ENCODE data around the gene MYMK.

The MYMK gene

DNA sequence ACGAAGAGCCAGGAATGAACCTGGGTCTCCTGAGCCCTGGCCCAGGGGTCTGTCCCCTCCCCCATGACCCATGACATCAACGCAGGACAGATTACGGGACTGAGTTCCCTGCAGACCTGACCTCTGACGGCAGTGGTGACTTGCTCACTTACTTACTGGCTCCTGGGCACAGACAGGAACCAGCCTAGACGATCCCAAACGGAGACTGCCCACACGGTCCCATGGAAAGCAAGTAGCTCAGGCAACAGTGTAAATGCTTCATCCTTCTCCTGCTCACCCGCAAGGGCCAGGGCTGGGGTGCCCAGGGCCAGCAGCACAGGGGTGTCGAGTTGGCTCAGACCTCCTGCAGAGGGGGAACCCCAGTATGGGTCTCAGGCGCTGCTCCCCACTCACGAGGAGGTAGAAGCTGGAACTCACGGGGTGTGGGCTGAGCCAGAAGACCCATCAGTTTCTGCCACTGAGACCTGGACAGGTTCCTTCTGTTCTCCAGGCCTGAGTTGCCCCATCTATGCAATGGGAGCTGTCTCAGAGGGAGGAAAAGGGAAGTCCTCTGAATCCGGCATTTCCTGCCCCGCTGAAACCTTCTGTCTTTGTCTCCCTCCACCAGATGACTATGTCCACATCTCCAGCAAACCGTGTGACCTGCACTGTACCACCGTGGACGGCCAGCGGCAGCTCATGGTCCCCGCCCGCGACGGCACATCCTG, 15.4 kb upstream of the MYMK start:
- TF ChIP-seq, protein P1, sequence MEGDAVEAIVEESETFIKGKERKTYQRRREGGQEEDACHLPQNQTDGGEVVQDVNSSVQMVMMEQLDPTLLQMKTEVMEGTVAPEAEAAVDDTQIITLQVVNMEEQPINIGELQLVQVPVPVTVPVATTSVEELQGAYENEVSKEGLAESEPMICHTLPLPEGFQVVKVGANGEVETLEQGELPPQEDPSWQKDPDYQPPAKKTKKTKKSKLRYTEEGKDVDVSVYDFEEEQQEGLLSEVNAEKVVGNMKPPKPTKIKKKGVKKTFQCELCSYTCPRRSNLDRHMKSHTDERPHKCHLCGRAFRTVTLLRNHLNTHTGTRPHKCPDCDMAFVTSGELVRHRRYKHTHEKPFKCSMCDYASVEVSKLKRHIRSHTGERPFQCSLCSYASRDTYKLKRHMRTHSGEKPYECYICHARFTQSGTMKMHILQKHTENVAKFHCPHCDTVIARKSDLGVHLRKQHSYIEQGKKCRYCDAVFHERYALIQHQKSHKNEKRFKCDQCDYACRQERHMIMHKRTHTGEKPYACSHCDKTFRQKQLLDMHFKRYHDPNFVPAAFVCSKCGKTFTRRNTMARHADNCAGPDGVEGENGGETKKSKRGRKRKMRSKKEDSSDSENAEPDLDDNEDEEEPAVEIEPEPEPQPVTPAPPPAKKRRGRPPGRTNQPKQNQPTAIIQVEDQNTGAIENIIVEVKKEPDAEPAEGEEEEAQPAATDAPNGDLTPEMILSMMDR (IDR thresholded peaks at IDR 0.05; ENCODE audit: low read depth, low read length) = no peak
- H3K4me3 ChIP-seq (ENCODE audit: low read depth, low read length) = no peak overlapping the region

DNA sequence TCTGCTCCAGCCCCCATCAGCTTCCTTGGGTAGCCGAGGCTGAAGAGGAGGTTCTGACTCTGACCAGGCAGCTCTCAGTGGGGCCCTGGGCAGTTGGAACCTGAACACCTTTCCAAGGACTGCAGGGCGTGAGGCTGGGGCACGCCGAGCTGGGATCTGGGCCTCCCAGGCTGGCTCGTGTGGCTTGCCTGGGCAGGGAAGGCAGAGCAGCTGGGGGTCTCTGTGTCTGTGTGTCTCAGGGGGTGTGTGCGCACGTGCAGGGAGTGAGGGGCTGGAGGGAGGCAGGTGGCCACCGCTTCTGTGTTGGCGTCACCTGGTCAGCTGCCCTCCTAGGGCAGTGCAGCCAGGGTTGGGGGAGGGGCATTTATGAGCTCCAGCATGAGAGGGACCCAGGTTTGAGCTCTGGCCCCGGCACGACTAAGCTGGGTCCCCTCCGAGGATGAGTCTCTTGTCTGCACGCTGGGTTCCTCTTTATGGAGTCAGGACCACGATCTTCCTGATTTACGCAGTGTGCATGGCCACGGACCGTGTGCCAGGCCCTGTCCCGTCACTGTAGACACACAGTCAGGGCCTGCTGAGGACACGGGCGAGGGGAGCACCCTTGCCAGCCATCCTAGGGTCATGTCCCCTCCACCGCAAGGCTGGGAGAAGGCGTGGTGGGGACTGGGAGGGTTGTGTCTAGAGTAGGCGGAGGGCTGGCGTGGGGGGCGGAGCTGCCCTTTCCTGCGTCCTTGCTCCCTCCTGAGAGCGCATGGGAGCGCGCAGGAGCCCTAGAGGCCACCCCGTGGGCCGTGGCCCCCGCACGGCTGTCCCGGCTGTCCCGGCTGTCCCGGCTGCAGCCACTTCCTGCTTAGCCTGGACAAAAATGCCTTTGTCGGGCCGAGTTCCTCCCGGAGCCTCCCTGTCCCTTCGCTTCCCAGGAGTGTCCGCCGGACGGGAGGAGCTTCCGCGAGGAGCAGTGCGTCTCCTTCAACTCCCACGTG, 14.4 kb upstream of the MYMK start:
- H3K4me3 ChIP-seq (ENCODE audit: low read depth, low read length) = no peak overlapping the region
- TF ChIP-seq, protein P1 (IDR thresholded peaks at IDR 0.05; ENCODE audit: low read depth, low read length) = no peak

DNA sequence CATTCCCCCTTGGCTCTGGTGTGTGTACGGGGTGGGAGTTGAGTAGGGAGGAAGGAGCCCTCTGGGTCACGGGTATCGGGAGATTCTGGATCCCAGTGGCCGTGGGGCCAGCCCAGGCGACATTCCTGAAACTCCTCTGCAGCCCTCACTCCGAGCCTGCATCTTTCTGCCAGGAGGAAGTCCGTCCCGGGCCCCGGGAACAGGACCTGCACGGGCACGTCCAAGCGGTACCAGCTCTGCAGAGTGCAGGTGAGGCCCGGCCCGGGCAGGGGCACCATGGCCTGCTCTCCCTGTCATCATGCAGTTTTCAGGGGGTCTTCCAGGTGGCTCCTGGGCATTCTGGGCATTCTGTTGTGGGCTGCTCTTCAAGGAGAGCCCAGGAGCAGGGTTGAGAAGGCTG, 13.4 kb upstream of the MYMK start:
- H3K4me3 ChIP-seq (ENCODE audit: low read depth, low read length) = no peak overlapping the region
- TF ChIP-seq, protein P1 (IDR thresholded peaks at IDR 0.05; ENCODE audit: low read depth, low read length) = no peak

DNA sequence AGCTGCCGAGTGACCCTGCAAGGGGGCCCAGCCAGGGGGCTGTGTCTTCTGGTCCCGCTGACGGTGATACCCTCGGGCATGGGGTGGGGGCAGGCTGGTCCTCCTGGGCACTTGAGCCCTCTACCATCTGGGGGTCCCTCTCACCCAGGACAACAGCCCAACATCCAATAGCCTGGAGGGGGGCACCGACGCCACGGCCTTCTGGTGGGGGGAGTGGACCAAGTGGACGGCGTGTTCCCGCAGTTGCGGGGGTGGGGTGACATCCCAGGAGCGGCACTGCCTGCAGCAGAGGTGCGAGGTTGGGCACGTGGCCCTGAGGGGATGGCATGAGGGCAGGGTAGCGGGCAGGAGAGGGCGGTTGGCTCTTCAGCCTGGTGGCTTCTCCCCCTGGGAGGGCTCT, 12.5 kb upstream of the MYMK start:
- H3K4me3 ChIP-seq (ENCODE audit: low read depth, low read length) = no peak overlapping the region
- TF ChIP-seq, protein P1 (IDR thresholded peaks at IDR 0.05; ENCODE audit: low read depth, low read length) = no peak

DNA sequence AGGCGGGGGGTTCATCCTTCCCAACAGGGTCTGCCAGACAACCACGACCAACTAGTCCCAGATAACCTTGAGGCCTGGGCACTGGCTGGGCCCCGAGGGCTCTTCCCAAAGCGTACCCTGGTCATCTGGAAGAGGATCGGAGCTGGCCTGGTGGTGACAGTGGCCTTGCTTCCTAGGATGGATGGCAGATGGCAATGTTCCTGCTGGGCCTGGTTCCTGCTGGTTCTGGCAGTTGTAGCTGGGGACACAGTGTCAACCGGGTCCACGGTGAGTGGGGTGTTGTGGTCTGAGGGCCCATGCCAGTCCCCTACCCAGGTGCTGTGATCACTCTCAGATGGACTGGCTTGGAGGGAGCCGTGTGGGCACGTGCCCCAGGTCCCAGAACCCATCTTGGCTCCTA, 11.8 kb upstream of the MYMK start:
- TF ChIP-seq, protein P1 (IDR thresholded peaks at IDR 0.05; ENCODE audit: low read depth, low read length) = no peak
- H3K4me3 ChIP-seq (ENCODE audit: low read depth, low read length) = no peak overlapping the region

DNA sequence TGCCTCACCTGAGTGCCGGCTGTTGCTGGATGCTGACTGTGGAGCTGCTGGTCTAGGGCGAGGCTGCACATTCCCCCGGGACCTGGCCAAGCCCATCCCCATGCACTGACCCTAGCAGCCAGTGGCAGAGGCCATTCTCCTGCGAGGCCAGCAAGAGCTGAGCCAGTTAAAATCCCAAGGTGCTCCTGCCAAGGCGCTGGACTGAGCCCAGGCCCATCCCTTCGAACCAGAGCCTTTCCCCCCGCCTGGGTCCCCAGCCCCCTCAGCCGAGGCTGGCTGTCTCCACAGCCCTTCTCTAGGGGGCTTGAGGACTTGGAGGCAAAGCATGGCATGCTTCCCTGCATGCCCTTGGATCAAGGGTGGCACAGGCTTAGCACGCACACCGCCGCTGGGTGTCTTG, 11.3 kb upstream of the MYMK start:
- TF ChIP-seq, protein P1 (IDR thresholded peaks at IDR 0.05; ENCODE audit: low read depth, low read length) = no peak
- no peak overlapping the region for H3K4me3 ChIP-seq (ENCODE audit: low read depth, low read length)

All from WI38 (cell line).